H1 (cell line): ENCODE results near the gene LYPD4.

Experiments used
- ATF3 ChIP-seq: IDR thresholded peaks from 2 replicates; pipeline ENCODE4 v1.6.1; 2011; ENCODE audit warnings: low read depth, mild to moderate bottlenecking, low read length; ENCODE audit not compliant: insufficient read depth
- CTCF ChIP-seq, 3 experiments: IDR thresholded peaks; 1 replicate in 2 of 3; 2 replicates in 1 of 3; pipeline versions ENCODE4 v1.5.1 to v1.6.1; 2011; ENCODE audit warnings: low read length in 3 of 3, mild to moderate bottlenecking in 3 of 3, inconsistent platforms in 2 of 3, low read depth in 1 of 3, moderate library complexity in 1 of 3; ENCODE audit not compliant: insufficient read depth in 1 of 3; ENCODE audit errors: control extremely low read depth in 1 of 3
- EP300 ChIP-seq, 2 experiments: IDR thresholded peaks; 1 replicate in 1 of 2; 2 replicates in 1 of 2; pipeline ENCODE4 v1.6.1; 2011 to 2012; ENCODE audit warnings: low read depth in 2 of 2, low read length in 2 of 2, mild to moderate bottlenecking in 2 of 2, borderline replicate concordance in 1 of 2, inconsistent platforms in 1 of 2, moderate library complexity in 1 of 2
- RAD21 ChIP-seq, 2 experiments: IDR thresholded peaks in 1 of 2; conservative IDR thresholded peaks in 1 of 2; 2 replicates each; pipeline ENCODE4 v1.6.1; 2011; ENCODE audit warnings: low read depth in 2 of 2, low read length in 2 of 2, improper control_type of control experiment in 1 of 2, inconsistent platforms in 1 of 2, mild to moderate bottlenecking in 1 of 2, moderate library complexity in 1 of 2
- SUZ12 ChIP-seq: fragments of 200-600 bp; sonication (generic); IDR thresholded peaks from 2 replicates; pipeline ENCODE4 v1.6.1; 2012; ENCODE audit warnings: mild to moderate bottlenecking, inconsistent platforms, low read length, moderate library complexity, mixed read lengths
- YY1 ChIP-seq: IDR thresholded peaks from 2 replicates; pipeline ENCODE4 v1.6.1; 2011; ENCODE audit warnings: low read depth, mild to moderate bottlenecking, low read length
- ZNF274 ChIP-seq: IDR thresholded peaks from 2 replicates; pipeline ENCODE4 v1.7.0; 2012; ENCODE audit warnings: low read length, borderline replicate concordance; ENCODE audit errors: extremely low read depth

- TF ChIP-seq SUZ12, result no peak
- no peak for TF ChIP-seq CTCF (IDR thresholded peaks at IDR 0.05; ENCODE audit: control extremely low read depth in 1 of 3, insufficient read depth in 1 of 3, low read depth in 1 of 3, low read length in 3 of 3)
- no peak for TF ChIP-seq EP300 (IDR thresholded peaks at IDR 0.05; ENCODE audit: borderline replicate concordance in 1 of 2, low read depth in 2 of 2, low read length in 2 of 2)
- TF ChIP-seq ATF3, result no peak
- no peak for TF ChIP-seq RAD21 (IDR thresholded peaks at IDR 0.05 in 1 of 2, conservative IDR thresholded peaks at IDR 0.05 in 1 of 2; ENCODE audit: low read depth in 2 of 2, low read length in 2 of 2)
- TF ChIP-seq YY1, result no peak
- no peak for TF ChIP-seq ZNF274
Observed at GRCh38 chr19:41861116-41861768, 16.8 kb upstream of the LYPD4 start.
